CD4-positive, alpha-beta T cell (primary cell): ENCODE data around the gene WASF3. TPM values are rescaled to one million over a fixed set of nuclear protein-coding genes. Genes with fewer than 3 reads are reported as not detected.
A peak's percentile ranks its signal among the peaks of the same experiment; 100 is the strongest.

Experiments used
- ATAC-seq: fragments of 200-7000 bp; cut with Tn5 transposase; one replicate; pipeline ENCODE4 v1.10.0; 2022; ENCODE audit warnings: mild to moderate bottlenecking; ENCODE audit not compliant: poor library complexity
- CTCF ChIA-PET: fragments of 350-600 bp; sonication (Branson Sonifier 250); formaldehyde crosslinking; loops from one replicate; lab custom pipeline; 2021; ENCODE audit warnings: antibody characterized with exemption, inconsistent platforms; lab: Charles Lee
- POLR2A ChIA-PET: fragments of 350-600 bp; sonication (Branson Sonifier 250); formaldehyde crosslinking; loops from one replicate; lab custom pipeline; 2021; ENCODE audit warnings: antibody characterized with exemption, inconsistent platforms; lab: Charles Lee
- DNase-seq, 14 experiments: peaks; one replicate each; pipeline ENCODE4 v3.0.0-alpha.2; 2013 to 2020; ENCODE audit warnings: mixed read lengths in 2 of 14
- H3K27ac ChIP-seq, 2 donors: one replicate each; pipeline versions ENCODE4 v1.5.1 to v1.7.0; 2013; ENCODE audit warnings: low read length in 2 of 2, low read depth in 1 of 2, mild to moderate bottlenecking in 1 of 2
- H3K27me3 ChIP-seq, 2 experiments: 1 replicate in 1 of 2; 2 replicates in 1 of 2; pipeline versions ENCODE4 v1.6.1 to v1.7.0; 2013; ENCODE audit warnings: low read length in 2 of 2, control low read depth in 1 of 2, mild to moderate bottlenecking in 1 of 2, moderate library complexity in 1 of 2; ENCODE audit not compliant: insufficient read depth in 2 of 2, control insufficient read depth in 1 of 2
- H3K36me3 ChIP-seq: one replicate; pipeline ENCODE4 v1.6.1; 2013; ENCODE audit warnings: low read length, control low read depth; ENCODE audit not compliant: insufficient read depth
- H3K4me1 ChIP-seq: one replicate; pipeline ENCODE4 v1.6.1; 2013; ENCODE audit warnings: low read length, control low read depth; ENCODE audit not compliant: insufficient read depth
- H3K4me3 ChIP-seq: one replicate; pipeline ENCODE4 v1.5.1; 2013; ENCODE audit warnings: mild to moderate bottlenecking, low read length, moderate library complexity
- H3K9me3 ChIP-seq, 2 experiments: 1 replicate in 1 of 2; 2 replicates in 1 of 2; pipeline versions ENCODE4 v1.6.1 to v1.7.0; 2013; ENCODE audit warnings: low read length in 2 of 2, mild to moderate bottlenecking in 2 of 2, control low read depth in 1 of 2, moderate library complexity in 1 of 2; ENCODE audit not compliant: control insufficient read depth in 1 of 2, insufficient read depth in 1 of 2
- H3K27ac Mint-ChIP-seq: one replicate; pipeline ENCODE4 v1.8.0; 2020; ENCODE audit warnings: mixed read lengths
- H3K27me3 Mint-ChIP-seq: one replicate; pipeline ENCODE4 v1.8.0; 2021; ENCODE audit warnings: mixed read lengths
- H3K36me3 Mint-ChIP-seq: one replicate; pipeline ENCODE4 v1.8.0; 2021; ENCODE audit warnings: low read depth, mixed read lengths
- H3K4me1 Mint-ChIP-seq: one replicate; pipeline ENCODE4 v1.8.0; 2021; ENCODE audit warnings: low read depth, mixed read lengths
- H3K4me3 Mint-ChIP-seq: one replicate; pipeline ENCODE4 v1.8.0; 2020; ENCODE audit warnings: mild to moderate bottlenecking, mixed read lengths
- H3K9me3 Mint-ChIP-seq: one replicate; pipeline ENCODE4 v1.8.0; 2020; ENCODE audit warnings: mixed read lengths
- intact Hi-C, 2 experiments: fragments of 100-400 bp; cut with DNase I in 1 of 2; cut with micrococcal nuclease in 1 of 2; formaldehyde crosslinking; loops; one replicate each; pipeline versions ENCODE4 v1.15.1 to v1.9.0; 2023 to 2025; cut with DNase I, micrococcal nuclease
- total RNA-seq, 174 experiments: library from RNA in 2 of 174; stranded (reverse) in 2 of 174; gene quantifications; one replicate each; pipeline ENCODE4 v1.2.3 and lab custom pipeline; 2021 to 2026
- TF ChIP-seq, protein P1 (sequence below): fragments of 200-600 bp; IDR thresholded peaks from one replicate; pipeline ENCODE4 v1.8.0; 2022; ENCODE audit warnings: antibody characterized with exemption, mild to moderate bottlenecking

WASF3 gene
- total RNA-seq, 2 experiments from 2014 or later: 0.08 TPM; not detected in 1

DNA sequence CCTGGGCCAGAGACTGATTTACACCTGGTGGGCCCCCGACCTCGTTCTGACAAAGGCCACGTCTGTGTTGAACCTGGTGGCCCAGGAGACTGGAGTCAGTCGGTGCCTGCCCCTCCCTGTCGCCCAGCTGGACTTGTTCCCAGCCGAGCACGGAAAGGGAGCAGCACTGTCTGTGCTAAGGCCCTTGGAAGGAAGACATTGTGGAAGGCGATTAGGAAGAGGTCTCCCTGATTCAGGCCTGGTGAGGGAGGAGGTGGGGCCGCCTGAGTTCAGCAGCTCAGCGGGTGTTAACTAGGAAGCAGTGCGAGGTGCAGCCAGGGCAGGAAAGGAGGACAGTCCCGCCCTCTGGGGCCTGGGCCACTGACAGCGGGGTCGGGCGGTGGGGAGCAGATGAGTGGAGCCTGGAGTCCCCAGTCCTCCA is 138.4 kb downstream of the WASF3 start:
- no peak for DNase-seq
- intact Hi-C loops: loop anchor here in 1 of 2 experiments (5.0 kb wide), 1 partner anchor 1119 kb away; no protein-coding TSS in a partner anchor

DNA sequence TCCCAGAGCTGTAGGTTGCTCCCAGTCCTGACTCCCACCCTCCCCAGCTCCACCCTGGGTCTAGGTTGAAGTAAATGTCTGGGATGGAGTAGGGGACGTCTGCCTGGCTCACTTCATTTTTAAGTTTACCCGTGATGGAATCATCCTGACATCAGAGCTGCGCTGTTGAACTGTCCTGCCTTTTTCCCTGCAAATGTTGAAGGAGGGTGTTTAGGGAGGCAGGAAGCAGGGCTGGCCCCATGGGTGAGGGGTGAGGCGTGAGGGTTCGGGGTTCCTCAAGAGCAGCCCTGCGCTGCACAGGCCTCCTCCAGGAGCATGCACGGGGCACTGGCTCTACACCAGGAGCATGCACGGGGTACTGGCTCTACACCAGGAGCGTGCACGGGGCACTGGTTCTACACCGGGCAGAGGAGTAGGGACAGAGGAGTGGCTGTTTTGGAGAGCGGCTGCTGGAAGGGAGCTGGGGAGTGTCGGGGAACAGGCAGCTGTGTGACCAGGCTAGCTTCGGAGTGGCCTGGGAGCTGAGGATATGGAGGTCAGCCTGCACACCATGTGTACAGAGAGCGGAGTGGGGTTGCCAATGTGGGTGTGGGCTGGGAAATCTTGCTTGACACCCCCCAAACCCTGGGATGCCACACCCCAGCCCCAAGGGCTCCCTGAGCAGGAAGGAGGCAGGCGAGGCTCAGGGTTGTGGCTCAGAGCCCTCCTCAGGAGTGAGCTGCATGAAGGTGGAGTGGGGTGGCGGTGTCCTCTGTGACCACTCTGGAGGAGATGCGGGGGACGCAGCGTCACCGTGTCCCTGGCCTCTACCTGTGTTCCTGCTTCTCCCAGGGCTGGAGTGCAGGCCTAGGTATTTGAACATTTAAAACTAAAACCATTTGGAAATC is 139.8 kb downstream of the WASF3 start:
- ChIA-PET POLR2A (interaction anchor here (1.6 kb wide), 1 partner anchor 511 kb away, joined by 12 read pairs; no protein-coding TSS in a partner anchor), CTCF (interaction anchor here (1.6 kb wide), 1 partner anchor 13 kb away, joined by 9 read pairs; no protein-coding TSS in a partner anchor)
- Histone ChIP-seq H3K4me3 (no peak overlapping the region), H3K36me3 (no peaks in the 10 kb centered on the region), H3K4me1 (peaks cover 5% of the 10 kb centered on the region), H3K27ac (no peak overlapping the region), H3K9me3 (peaks cover 4 to 5% of the 10 kb centered on the region in 2 experiments), H3K27me3 (no peaks in the 10 kb centered on the region)
- intact Hi-C loops: loop anchor here in 1 of 2 experiments (5.0 kb wide), 1 partner anchor 1120 kb away; no protein-coding TSS in a partner anchor
- no peak for ATAC-seq
- DNase-seq: no peak
- peaks cover 13% of the 10 kb centered on the region for H3K27me3 Mint-ChIP-seq
- H3K36me3 Mint-ChIP-seq: no peaks in the 10 kb centered on the region
- H3K27ac Mint-ChIP-seq: no peak overlapping the region
- no peak overlapping the region for H3K4me3 Mint-ChIP-seq
- no peaks in the 10 kb centered on the region for H3K4me1 Mint-ChIP-seq
- H3K9me3 Mint-ChIP-seq: no peaks in the 10 kb centered on the region
- TF ChIP-seq, protein P1, sequence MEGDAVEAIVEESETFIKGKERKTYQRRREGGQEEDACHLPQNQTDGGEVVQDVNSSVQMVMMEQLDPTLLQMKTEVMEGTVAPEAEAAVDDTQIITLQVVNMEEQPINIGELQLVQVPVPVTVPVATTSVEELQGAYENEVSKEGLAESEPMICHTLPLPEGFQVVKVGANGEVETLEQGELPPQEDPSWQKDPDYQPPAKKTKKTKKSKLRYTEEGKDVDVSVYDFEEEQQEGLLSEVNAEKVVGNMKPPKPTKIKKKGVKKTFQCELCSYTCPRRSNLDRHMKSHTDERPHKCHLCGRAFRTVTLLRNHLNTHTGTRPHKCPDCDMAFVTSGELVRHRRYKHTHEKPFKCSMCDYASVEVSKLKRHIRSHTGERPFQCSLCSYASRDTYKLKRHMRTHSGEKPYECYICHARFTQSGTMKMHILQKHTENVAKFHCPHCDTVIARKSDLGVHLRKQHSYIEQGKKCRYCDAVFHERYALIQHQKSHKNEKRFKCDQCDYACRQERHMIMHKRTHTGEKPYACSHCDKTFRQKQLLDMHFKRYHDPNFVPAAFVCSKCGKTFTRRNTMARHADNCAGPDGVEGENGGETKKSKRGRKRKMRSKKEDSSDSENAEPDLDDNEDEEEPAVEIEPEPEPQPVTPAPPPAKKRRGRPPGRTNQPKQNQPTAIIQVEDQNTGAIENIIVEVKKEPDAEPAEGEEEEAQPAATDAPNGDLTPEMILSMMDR: no peak

More for the DNA sequence above, 138.4 kb downstream of the WASF3 start:
- no peak for ATAC-seq
- H3K9me3 ChIP-seq: peaks cover 4 to 12% of the 10 kb centered on the region in 2 experiments
- TF ChIP-seq, protein P1: no peak
- no peaks in the 10 kb centered on the region for H3K4me1 Mint-ChIP-seq
- POLR2A ChIA-PET: no interaction called here
- H3K27ac Mint-ChIP-seq: no peak overlapping the region
- H3K4me3 Mint-ChIP-seq: no peak overlapping the region
- no peaks in the 10 kb centered on the region for H3K36me3 Mint-ChIP-seq
- H3K27ac ChIP-seq: no peak overlapping the region
- H3K4me3 ChIP-seq: no peak overlapping the region
- CTCF ChIA-PET: no interaction called here
- H3K27me3 Mint-ChIP-seq: peaks cover 13% of the 10 kb centered on the region
- no peaks in the 10 kb centered on the region for H3K27me3 ChIP-seq
- no peaks in the 10 kb centered on the region for H3K9me3 Mint-ChIP-seq
- peaks cover 5% of the 10 kb centered on the region for H3K4me1 ChIP-seq
- H3K36me3 ChIP-seq: no peaks in the 10 kb centered on the region

DNA sequence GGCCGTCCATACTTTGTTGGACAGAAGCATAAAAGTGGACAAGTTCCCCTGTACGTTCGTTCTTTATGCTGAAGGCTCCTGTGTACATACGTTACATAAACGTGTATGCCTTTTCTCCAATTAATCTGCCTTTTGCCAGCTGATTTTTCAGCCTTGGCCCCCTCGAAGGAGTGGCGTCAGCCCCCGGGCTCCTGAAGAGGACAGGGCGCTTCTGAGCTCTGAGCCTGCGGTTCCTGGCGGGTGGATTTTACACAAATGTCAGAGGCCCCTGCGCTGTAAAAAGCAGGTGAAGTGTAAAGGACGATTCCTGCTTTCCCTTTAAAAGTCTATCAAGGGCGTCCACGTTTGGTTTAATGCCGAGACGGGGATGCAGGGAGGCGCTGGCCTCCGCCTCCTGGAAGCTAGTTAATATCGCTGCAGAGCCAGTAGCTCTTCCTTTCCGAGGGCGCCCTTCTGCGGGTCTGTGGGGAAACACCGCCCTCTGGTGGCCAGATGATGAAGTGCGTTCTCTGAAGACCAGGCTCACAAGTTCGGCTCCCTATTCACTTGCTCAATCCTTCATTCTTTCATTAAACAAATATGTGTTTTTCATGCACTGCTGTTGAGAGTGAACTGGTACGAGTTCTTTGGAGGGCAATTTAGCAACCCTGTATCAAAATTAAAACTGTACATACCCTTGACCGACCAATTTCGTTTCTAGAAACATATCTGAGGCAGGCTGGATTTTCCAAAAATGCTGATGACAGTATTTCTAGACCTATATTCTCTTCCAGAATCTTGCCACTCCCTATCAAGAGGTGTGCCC is 141.1 kb downstream of the WASF3 start:
- H3K4me1 Mint-ChIP-seq: no peaks in the 10 kb centered on the region
- H3K36me3 ChIP-seq: no peaks in the 10 kb centered on the region
- peak; percentile 53 to 88 (median 76) for DNase-seq
- H3K27ac Mint-ChIP-seq: no peak overlapping the region
- H3K27ac ChIP-seq: no peak overlapping the region
- no peak overlapping the region for H3K4me3 ChIP-seq
- no peaks in the 10 kb centered on the region for H3K27me3 ChIP-seq
- ChIA-PET CTCF (interaction anchor here (0.6 to 2.1 kb wide), 15 partner anchors 11 to 1124 kb away, joined by 3 to 48 read pairs (median 3); no protein-coding TSS in a partner anchor), POLR2A (interaction anchor here (1.2 to 1.6 kb wide), 2 partner anchors 512 to 514 kb away, joined by 12 read pairs; no protein-coding TSS in a partner anchor)
- ATAC-seq: peak; percentile 91
- peaks cover 13% of the 10 kb centered on the region for H3K27me3 Mint-ChIP-seq
- H3K9me3 Mint-ChIP-seq: no peaks in the 10 kb centered on the region
- H3K9me3 ChIP-seq: peaks cover 4 to 5% of the 10 kb centered on the region in 2 experiments
- TF ChIP-seq, protein P1: peak; percentile 91
- intact Hi-C loops: loop anchor here (1.0 to 5.0 kb wide), 6 partner anchors 202 to 1124 kb away; no protein-coding TSS in a partner anchor
- H3K36me3 Mint-ChIP-seq: no peaks in the 10 kb centered on the region
- no peak overlapping the region for H3K4me3 Mint-ChIP-seq
- peaks cover 5% of the 10 kb centered on the region for H3K4me1 ChIP-seq
